ENCODE results near the gene CHD9NB. TPM values are rescaled to one million over a fixed set of nuclear protein-coding genes. Genes with fewer than 3 reads are reported as not detected.
A peak's percentile ranks its signal among the peaks of the same experiment; 100 is the strongest.

Gene CHD9NB
- total RNA-seq, 1 experiment from 2014 or later: 2.9 TPM

- Mint-ChIP-seq H3K27me3 (ENCODE audit: insufficient read depth, unreplicated experiment) (no peaks in the 10 kb centered on the region), H3K36me3 (ENCODE audit: insufficient read depth, unreplicated experiment) (peaks cover 5% of the 10 kb centered on the region), H3K4me3 (ENCODE audit: unreplicated experiment) (no peak overlapping the region), H3K4me1 (ENCODE audit: insufficient read depth, unreplicated experiment) (peaks cover 46% of the 10 kb centered on the region), H3K27ac (ENCODE audit: low read depth, unreplicated experiment) (no peak overlapping the region), H3K9me3 (ENCODE audit: unreplicated experiment) (no peaks in the 10 kb centered on the region)
- ChIA-PET POLR2A (interaction anchor here (1.2 to 1.9 kb wide), 3 partner anchors 20 to 26 kb away, joined by 3 to 8 read pairs (median 5); no protein-coding TSS in a partner anchor), CTCF (interaction anchor here (0.6 to 1.7 kb wide), 8 partner anchors 11 to 149 kb away, joined by 3 to 5 read pairs (median 4); no protein-coding TSS in a partner anchor)
- no peak for TF ChIP-seq CTCF (IDR thresholded peaks at IDR 0.05; ENCODE audit: unreplicated experiment)
- no peak for DNase-seq (ENCODE audit: unreplicated experiment)
- intact Hi-C loops (cut with micrococcal nuclease): loop anchor here (1.0 to 10.0 kb wide), 2 partner anchors 149 to 375 kb away; partner anchors contain the start of gene RBL2
- BruUV-seq (replicated peaks): no TSS peak
These were observed 7.0 kb upstream of the CHD9NB start for GRCh38 chr16:53059672-53060071.

- Mint-ChIP-seq H3K27ac (ENCODE audit: low read depth, unreplicated experiment) (peak overlapping the region; percentile 83), H3K36me3 (ENCODE audit: insufficient read depth, unreplicated experiment) (peaks cover 5% of the 10 kb centered on the region), H3K27me3 (ENCODE audit: insufficient read depth, unreplicated experiment) (no peaks in the 10 kb centered on the region), H3K4me1 (ENCODE audit: insufficient read depth, unreplicated experiment) (peaks cover 51% of the 10 kb centered on the region), H3K9me3 (ENCODE audit: unreplicated experiment) (no peaks in the 10 kb centered on the region), H3K4me3 (ENCODE audit: unreplicated experiment) (no peak overlapping the region)
- no peak for TF ChIP-seq CTCF (IDR thresholded peaks at IDR 0.05; ENCODE audit: unreplicated experiment)
- BruUV-seq (replicated peaks): no TSS peak
- intact Hi-C loops (cut with micrococcal nuclease): loop anchor here (1.0 to 10.0 kb wide), 2 partner anchors 149 to 376 kb away; partner anchors contain the start of gene RBL2
- no peak for DNase-seq (ENCODE audit: unreplicated experiment)
- ChIA-PET CTCF (interaction anchor here (0.7 to 2.1 kb wide), 2 partner anchors 100 to 102 kb away, joined by 3 to 8 read pairs; no protein-coding TSS in a partner anchor), POLR2A (interaction anchor here (0.9 to 4.9 kb wide), 4 partner anchors 18 to 150 kb away, joined by 3 to 66 read pairs (median 4); no protein-coding TSS in a partner anchor)
These were observed 6.2 kb upstream of the CHD9NB start for GRCh38 chr16:53058882-53059281.

GRCh38 chr16:53058441-53058840, 5.7 kb upstream of the CHD9NB start:
- H3K36me3 Mint-ChIP-seq (ENCODE audit: insufficient read depth, unreplicated experiment): peaks cover 5% of the 10 kb centered on the region
- no peaks in the 10 kb centered on the region for H3K27me3 Mint-ChIP-seq (ENCODE audit: insufficient read depth, unreplicated experiment)
- peak; percentile 11 for DNase-seq (ENCODE audit: unreplicated experiment)
- H3K9me3 Mint-ChIP-seq (ENCODE audit: unreplicated experiment): no peaks in the 10 kb centered on the region
- POLR2A ChIA-PET: interaction anchor here (0.9 to 4.9 kb wide), 5 partner anchors 18 to 150 kb away, joined by 3 to 66 read pairs (median 3); no protein-coding TSS in a partner anchor
- peaks cover 52% of the 10 kb centered on the region for H3K4me1 Mint-ChIP-seq (ENCODE audit: insufficient read depth, unreplicated experiment)
- intact Hi-C loops (cut with micrococcal nuclease): loop anchor here (10.0 kb wide), 1 partner anchor 376 kb away; the partner anchor contains the start of gene RBL2
- no peak overlapping the region for H3K4me3 Mint-ChIP-seq (ENCODE audit: unreplicated experiment)
- CTCF ChIA-PET: interaction anchor here (0.7 to 2.1 kb wide), 3 partner anchors 100 to 149 kb away, joined by 3 to 8 read pairs (median 5); no protein-coding TSS in a partner anchor
- TF ChIP-seq CTCF (IDR thresholded peaks at IDR 0.05; ENCODE audit: unreplicated experiment): no peak
- no TSS peak for BruUV-seq (replicated peaks)
- peak overlapping the region; percentile 83 for H3K27ac Mint-ChIP-seq (ENCODE audit: low read depth, unreplicated experiment)

GRCh38 chr16:53057658-53058057, 5.0 kb upstream of the CHD9NB start:
- TF ChIP-seq CTCF (IDR thresholded peaks at IDR 0.05; ENCODE audit: unreplicated experiment): no peak
- Mint-ChIP-seq H3K4me3 (ENCODE audit: unreplicated experiment) (no peak overlapping the region), H3K36me3 (ENCODE audit: insufficient read depth, unreplicated experiment) (peaks cover 5% of the 10 kb centered on the region), H3K27ac (ENCODE audit: low read depth, unreplicated experiment) (peak overlapping the region; percentile 83), H3K9me3 (ENCODE audit: unreplicated experiment) (no peaks in the 10 kb centered on the region), H3K27me3 (ENCODE audit: insufficient read depth, unreplicated experiment) (no peaks in the 10 kb centered on the region), H3K4me1 (ENCODE audit: insufficient read depth, unreplicated experiment) (peaks cover 58% of the 10 kb centered on the region)
- intact Hi-C loops (cut with micrococcal nuclease): loop anchor here (10.0 kb wide), 1 partner anchor 377 kb away; the partner anchor contains the start of gene RBL2
- BruUV-seq (replicated peaks): no TSS peak
- ChIA-PET POLR2A (interaction anchor here (0.6 to 4.9 kb wide), 8 partner anchors 9 to 151 kb away, joined by 3 to 66 read pairs (median 5); no protein-coding TSS in a partner anchor), CTCF (interaction anchor here (0.6 to 3.5 kb wide), 8 partner anchors 13 to 163 kb away, joined by 3 to 21 read pairs (median 4); no protein-coding TSS in a partner anchor)
- no peak for DNase-seq (ENCODE audit: unreplicated experiment)
